ENCODE measurements around the gene ARHGAP22.

GRCh38 chr10:48520594-48520993 lies 84.3 kb downstream of the ARHGAP22 start:
- TF ChIP-seq CTCF (IDR thresholded peaks at IDR 0.05; ENCODE audit: low read length) = no peak
- TF ChIP-seq EZH2 (optimal IDR thresholded peaks at IDR 0.05; ENCODE audit: low read depth, low read length) = no peak

Measured in MM.1S (cell line).